Embryonic facial prominence (tissue), 1 donor: Measurements from ENCODE around the gene TPRN.
A peak's percentile ranks its signal among the peaks of the same experiment; 100 is the strongest.

ENCODE experiments used
- DNase-seq: peaks from one replicate; pipeline ENCODE4 v3.0.0-alpha.2; 2016; ENCODE audit errors: extremely low spot score

Gene TPRN

DNA sequence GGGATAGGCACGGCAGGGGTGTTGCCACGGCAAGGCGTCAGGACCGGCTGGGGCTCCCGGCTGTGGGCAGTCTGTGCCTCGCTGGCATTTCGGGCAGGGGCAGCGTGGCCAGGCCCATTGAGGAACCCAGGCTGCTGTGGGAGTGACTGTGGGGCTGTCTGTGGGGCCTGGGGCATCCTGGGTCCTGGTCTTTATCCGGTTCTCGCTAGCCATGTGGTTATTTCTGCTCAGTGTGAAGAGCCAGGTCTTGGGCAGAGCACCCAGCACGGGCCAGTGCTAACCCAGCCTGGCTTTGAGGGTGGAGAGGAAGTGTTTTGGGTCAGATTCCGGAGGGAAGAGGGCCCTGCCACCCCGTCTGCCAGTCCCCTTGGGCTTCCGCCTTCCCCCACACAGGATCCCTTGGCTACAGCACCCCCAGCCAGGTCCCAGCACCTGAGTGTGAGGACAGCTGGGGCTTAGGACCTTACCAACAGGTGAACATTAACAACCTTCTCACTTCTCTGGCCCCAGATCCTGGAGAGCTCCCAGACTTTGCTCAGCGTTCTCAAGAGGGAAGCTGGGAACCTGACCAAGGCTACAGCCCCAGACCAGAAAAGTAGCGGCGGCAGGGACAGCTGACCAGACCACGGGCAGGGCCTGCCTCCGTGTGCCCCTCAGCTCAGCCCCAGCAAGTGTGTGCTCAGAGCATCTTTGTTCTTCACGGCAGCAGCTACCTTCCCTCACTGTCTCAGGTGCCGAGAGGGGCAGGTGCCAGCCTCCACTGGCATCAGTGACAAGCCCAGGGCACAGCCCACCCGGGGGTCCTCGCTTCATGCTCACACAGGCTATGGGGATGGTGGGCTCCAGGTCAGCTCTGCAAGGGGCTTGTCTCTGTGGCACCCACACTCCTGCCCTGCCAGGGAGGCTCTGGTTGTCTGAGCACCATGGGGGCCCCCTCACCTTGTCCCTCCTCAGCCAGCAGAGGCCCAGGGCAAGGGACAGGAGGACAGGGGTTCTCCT is 10.9 kb downstream of the TPRN start:
- no peak for DNase-seq

- peak; percentile 66 for DNase-seq
Observed at GRCh38 chr9:137188490-137189296, 11.8 kb downstream of the TPRN start, which contains the start of the genes ANAPC2 and SSNA1. Gene ANAPC2, minus strand, starts transcription at chr9:137188560. Its CDS starts 28 bp downstream, at chr9:137188532. Gene SSNA1, plus strand, starts transcription at chr9:137188676. Its CDS starts 51 bp downstream, at chr9:137188727.

DNA sequence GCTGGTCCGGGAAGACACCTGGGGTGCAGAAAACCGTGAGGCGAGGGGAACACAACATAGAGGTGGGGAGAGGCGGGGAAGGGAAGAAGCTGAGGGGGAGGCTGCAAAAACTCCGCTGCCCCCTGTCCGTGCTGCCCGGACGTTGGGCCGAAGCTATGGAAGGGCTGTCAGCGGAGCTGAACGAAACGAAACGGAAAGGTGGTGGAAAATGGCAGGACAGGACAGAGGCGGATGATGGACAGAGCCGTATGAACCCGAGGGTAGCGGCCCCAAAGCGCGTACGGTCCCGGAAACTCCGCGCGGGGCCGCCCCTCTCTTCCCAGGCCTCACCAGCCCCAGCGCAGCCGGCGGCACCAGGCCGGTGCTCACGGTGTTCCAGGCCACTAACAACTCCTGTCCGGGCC is 12.5 kb downstream of the TPRN start:
- DNase-seq = no peak

GRCh38 chr9:137187386-137187785 is 13.2 kb downstream of the TPRN start:
- no peak for DNase-seq

DNA sequence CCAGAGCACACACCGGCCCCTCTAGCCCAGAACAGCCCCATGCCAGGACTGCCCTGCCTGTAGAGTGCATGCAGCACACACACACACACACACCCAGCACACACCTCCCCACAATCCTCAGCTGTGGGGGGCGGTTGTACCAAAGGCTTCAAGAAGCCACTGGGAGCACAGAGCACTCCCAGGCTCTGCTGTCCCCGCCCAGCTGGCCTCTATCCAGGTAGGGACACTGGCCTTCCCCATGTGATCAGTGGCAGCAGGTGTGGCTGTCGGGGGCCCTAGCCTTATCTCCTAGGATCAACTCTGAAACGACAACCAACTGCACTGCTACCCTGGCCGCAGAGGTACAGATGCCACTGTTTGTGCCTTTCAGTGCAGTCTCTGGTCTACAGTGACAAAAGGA is 14.2 kb downstream of the TPRN start:
- no peak for DNase-seq

- DNase-seq = no peak
Observed at GRCh38 chr9:137185921-137186320, 14.6 kb downstream of the TPRN start.

- DNase-seq = no peak
Observed at GRCh38 chr9:137184881-137185660, 15.5 kb downstream of the TPRN start.

DNA sequence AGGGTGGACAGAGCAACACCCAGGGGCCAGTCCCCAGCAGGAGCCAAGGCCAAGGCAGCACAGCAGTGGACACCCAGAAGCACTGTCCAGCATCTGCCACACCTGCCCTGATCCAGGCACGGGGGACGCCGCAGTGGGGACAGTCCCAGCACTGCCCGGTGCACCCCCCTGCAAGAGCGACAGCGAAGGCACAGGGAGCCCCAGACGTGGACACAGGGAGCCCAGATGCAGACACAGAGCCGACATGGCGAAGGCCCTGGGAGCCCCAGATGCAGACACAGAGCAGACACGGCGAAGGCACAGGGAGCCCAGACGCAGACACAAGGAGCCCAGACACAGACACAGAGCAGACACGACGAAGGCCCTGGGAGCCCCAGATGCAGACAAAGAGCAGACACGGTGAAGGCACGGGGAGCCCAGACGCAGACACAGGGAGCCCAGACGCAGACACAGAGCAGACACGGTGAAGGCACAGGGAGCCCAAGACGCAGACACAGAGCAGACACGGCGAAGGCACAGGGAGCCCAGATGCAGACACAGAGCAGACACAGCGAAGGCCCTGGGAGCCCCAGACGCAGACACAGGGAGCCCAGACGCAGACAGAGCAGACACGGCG is 16.5 kb downstream of the TPRN start:
- no peak for DNase-seq

DNA sequence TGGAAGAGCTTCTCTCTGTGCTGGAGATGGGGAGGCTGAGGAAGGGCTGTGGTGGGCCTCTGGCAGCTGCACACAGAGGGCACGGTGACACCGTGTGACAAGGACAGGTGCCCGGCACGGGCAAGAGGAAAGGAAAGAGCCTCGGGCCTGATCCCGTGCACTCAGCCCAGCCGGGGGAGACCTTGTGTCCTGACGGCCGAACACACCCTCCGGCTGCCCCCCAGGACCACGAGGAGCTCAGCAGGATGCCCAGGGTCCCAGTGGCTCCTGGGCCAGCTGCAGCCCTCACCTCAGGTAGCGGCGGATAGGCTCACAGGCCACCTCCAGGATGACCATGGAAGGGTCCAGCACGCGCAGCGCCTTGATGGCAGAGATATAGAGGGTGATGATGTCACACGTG is 17.7 kb downstream of the TPRN start:
- DNase-seq = no peak

DNA sequence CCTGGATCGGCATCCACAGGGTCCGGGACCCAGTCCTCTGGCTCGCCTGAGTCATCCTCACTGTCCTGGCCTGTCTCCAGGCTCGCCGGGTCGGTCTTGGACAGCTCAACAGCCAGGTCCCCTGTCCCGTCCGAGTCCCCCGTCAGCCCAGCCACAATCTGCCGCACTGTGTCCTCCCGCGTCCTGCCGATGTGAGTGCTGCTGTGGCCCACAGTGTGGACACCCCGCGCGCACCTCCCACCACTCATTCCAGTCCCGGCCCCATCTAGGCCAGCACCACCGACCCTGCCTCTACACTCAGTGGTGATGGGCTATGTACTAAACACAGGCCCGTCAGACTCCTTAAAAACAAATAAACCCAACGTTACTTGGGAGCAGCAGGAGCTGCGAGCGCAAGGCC is 18.9 kb downstream of the TPRN start:
- DNase-seq = no peak

DNA sequence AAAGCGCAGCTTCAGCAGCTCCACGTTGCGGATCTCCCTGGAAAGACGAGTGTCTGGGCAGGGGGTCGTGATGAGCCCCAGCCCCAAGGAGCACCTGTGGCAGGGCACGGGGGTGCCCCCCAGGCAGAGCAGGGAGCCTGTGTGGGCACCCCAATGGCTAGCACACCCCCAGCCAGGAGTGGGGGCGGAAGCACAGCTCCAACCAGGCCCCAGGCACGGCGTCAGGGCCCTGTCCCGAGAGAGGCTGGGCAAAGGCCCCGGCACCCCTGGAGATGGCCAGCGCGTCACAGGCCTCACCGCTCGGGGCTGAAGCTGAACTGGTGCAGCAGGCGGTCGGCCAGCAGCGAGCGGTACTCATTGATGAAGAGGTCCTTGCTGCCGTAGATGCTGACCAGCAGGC is 20.1 kb downstream of the TPRN start:
- DNase-seq = no peak

GRCh38 chr9:137179761-137180160 is 20.8 kb downstream of the TPRN start:
- DNase-seq = no peak

GRCh38 chr9:137178939-137179630 is 21.5 kb downstream of the TPRN start:
- DNase-seq = no peak

- DNase-seq = no peak
Observed at GRCh38 chr9:137178201-137178938, 22.2 kb downstream of the TPRN start.

DNA sequence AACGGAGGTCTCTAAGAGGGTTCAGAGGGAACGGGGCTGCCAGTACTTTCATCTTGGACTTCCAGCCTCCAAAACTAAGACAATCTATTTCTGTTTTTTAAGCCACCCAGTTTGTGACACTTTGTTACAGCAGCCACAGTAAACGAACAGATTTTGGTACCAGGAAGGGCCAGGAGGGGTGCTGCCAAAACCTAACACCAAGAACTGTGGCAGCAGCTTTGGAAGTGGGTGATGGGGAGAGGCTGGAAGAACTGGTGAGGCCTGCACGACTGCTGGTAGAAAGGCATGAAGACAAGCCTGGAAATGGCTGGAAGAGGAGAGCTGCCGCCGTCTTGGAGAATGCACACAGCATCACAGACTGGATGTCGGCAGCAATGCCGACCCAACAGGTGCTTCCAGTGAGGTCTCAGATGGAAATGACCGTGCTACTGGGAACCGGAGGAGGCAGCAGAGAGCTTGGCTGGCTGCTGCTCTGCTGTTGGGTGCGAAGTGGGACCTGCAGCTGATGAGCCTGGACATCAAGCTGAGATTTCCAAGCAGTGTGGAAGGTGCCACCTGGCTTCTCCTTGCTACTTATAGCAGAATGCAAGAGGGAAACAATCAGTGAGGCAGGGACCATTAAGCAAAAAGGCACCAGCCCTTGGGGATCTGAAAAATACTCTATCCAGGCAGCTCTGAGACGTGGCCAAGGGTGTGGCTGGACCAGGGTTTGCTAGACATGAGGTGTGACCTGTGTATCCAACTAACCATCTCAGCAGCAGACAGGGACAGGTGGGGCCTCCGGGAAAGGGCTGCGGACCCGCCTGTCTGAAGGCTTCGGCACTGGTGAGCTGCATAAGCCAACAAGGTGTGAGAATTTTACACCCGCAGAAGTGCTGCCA is 24.0 kb downstream of the TPRN start:
- DNase-seq = no peak

GRCh38 chr9:137175345-137175961 is 25.1 kb downstream of the TPRN start:
- no peak for DNase-seq

GRCh38 chr9:137174722-137175293 is 25.7 kb downstream of the TPRN start:
- DNase-seq = no peak
